Karpas-422 (cell line): ENCODE data around the gene EBPL. TPM values are rescaled to one million over a fixed set of nuclear protein-coding genes. Genes with fewer than 3 reads are reported as not detected.
"Not testable (repeated sequence)": the region's sequence is repeated elsewhere in the genome, so short reads cannot be mapped to it uniquely, and the experiment has no call there.

Experiments
- DNase-seq: peaks from one replicate; pipeline ENCODE4 v3.0.0-alpha.2; 2015
- H2AFZ ChIP-seq: fragments of 200-600 bp; sonication (generic); 2 replicates; pipeline ENCODE4 v1.6.1; 2014; ENCODE audit warnings: antibody characterized with exemption, low read length, mixed read lengths
- H3K27ac ChIP-seq: fragments of 200-600 bp; sonication (generic); 2 replicates; pipeline ENCODE4 v1.5.1; 2014; ENCODE audit warnings: mild to moderate bottlenecking, low read length, moderate library complexity
- H3K27me3 ChIP-seq: fragments of 200-600 bp; sonication (generic); 2 replicates; pipeline ENCODE4 v1.6.1; 2014; ENCODE audit warnings: low read length, mixed read lengths
- H3K36me3 ChIP-seq: fragments of 200-600 bp; sonication (generic); 2 replicates; pipeline ENCODE4 v1.6.1; 2014; ENCODE audit warnings: low read length, mixed read lengths; ENCODE audit not compliant: insufficient read depth
- H3K4me1 ChIP-seq: fragments of 200-600 bp; sonication (generic); 2 replicates; pipeline ENCODE4 v1.6.1; 2014; ENCODE audit warnings: mild to moderate bottlenecking, low read length, mixed read lengths
- H3K4me2 ChIP-seq: fragments of 200-600 bp; sonication (generic); 2 replicates; pipeline ENCODE4 v1.6.1; 2014; ENCODE audit warnings: low read length, low read depth, mild to moderate bottlenecking; ENCODE audit not compliant: poor library complexity, severe bottlenecking
- H3K4me3 ChIP-seq: fragments of 200-600 bp; sonication (generic); 2 replicates; pipeline ENCODE4 v1.5.1; 2014; ENCODE audit warnings: mild to moderate bottlenecking, antibody characterized with exemption, low read length, mixed read lengths
- H3K79me2 ChIP-seq: fragments of 200-600 bp; sonication (generic); 2 replicates; pipeline ENCODE4 v1.6.1; 2014; ENCODE audit warnings: mild to moderate bottlenecking, low read length, mixed read lengths
- H3K9ac ChIP-seq: fragments of 200-600 bp; sonication (generic); 2 replicates; pipeline ENCODE4 v1.6.0; 2014; ENCODE audit warnings: low read length
- H3K9me2 ChIP-seq: fragments of 200-600 bp; sonication (generic), shearing (Covaris generic); replicated peaks from 2 replicates; pipeline ENCODE4 v1.6.0; 2014; ENCODE audit warnings: mild to moderate bottlenecking, low read length, moderate library complexity; ENCODE audit not compliant: insufficient read depth
- H3K9me3 ChIP-seq: fragments of 300-700, 200-600 bp; sonication (generic); 2 replicates; pipeline ENCODE4 v1.6.1; 2014; ENCODE audit warnings: low read length, mixed read lengths
- H4K20me1 ChIP-seq: fragments of 200-600 bp; sonication (generic); 2 replicates; pipeline ENCODE4 v1.6.1; 2014; ENCODE audit warnings: mild to moderate bottlenecking, antibody characterized with exemption, low read length, low read depth; ENCODE audit not compliant: insufficient read depth
- total RNA-seq: library from RNA; depleted of rRNA; stranded (reverse); fragments of >200 nt; shearing (Covaris generic); gene quantifications from 2 replicates; pipeline ENCODE4 v1.2.3, GENCODE V29; 2014; ENCODE audit warnings: low replicate concordance

EBPL gene
- total RNA-seq, 1 experiment from 2014 or later, result 175 TPM

DNA sequence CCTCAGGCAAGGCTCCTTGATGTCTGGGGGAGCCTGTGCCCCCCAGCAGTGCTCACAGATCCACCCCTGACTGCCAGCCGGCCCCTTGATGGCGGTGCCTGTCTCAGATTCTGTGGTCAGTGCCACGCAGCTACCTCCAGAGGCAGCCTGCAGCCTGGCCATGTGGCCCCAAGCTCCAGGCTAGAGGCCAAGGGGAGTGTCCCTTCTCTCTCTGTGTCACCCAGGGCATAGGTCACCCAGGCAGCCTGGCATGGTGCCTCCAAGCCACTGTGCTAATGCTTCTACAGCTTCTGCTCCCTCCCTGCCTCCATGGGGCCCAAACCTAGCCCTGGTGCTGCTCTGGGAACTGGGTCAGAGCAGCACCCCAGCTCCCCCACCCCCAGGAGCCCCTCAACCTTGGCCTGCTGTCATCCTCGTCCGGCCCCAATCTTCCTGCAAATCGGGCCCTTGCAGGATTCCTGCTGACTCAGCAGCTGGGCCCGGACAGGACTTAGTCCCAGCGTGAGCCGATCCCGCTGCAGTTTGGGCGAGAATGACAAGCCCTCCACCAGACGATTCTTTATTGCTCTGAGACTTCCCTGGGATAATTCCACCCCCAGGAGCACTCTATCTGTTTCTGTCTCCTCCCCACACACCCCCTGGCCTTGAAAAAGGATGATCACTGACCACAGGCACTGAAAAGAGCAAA, 65.8 kb downstream of the EBPL start:
- no peak overlapping the region for H2AFZ ChIP-seq

DNA sequence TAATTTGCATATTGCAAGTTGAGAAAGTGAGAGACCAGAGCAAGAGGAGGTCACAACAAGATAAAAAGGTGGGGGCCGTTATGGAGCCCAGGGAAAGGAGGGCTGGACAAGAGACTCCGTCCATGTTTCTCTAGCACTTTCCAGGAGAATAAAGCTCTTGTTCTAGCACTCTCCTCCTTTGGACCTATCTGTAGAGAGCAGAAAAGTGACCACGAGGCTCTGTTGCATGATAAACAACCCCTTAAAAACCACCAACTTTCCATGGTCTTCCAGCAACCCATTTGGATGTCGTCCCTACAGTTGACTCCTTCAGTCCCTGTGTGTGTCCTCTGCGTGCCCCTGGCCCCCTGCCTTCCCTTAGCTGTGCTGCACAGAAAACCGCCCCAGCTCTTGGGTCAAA, 67.1 kb downstream of the EBPL start:
- Histone ChIP-seq H3K9ac (no peak overlapping the region), H3K9me2 (no peaks in the 10 kb centered on the region), H3K4me1 (peaks cover 23% of the 10 kb centered on the region), H3K27ac (no peak overlapping the region), H3K9me3 (no peaks in the 10 kb centered on the region), H3K79me2 (peaks cover 14% of the 10 kb centered on the region), H3K36me3 (no peaks in the 10 kb centered on the region), H3K27me3 (no peaks in the 10 kb centered on the region), H4K20me1 (no peaks in the 10 kb centered on the region), H3K4me3 (no peak overlapping the region), H3K4me2 (no peak overlapping the region), H2AFZ (no peak overlapping the region)
- DNase-seq, result no peak

More for the DNA sequence above, 65.8 kb downstream of the EBPL start:
- Histone ChIP-seq H3K9me2 (no peaks in the 10 kb centered on the region), H3K9me3 (no peaks in the 10 kb centered on the region), H3K4me1 (peaks cover 19% of the 10 kb centered on the region), H3K79me2 (peaks cover 27% of the 10 kb centered on the region), H3K27me3 (no peaks in the 10 kb centered on the region), H3K4me2 (no peak overlapping the region), H3K4me3 (no peak overlapping the region), H4K20me1 (no peaks in the 10 kb centered on the region), H3K36me3 (peaks cover 4% of the 10 kb centered on the region; the same call in 1 of the 2 replicates), H3K27ac (no peak overlapping the region), H3K9ac (no peak overlapping the region)
- no peak for DNase-seq

DNA sequence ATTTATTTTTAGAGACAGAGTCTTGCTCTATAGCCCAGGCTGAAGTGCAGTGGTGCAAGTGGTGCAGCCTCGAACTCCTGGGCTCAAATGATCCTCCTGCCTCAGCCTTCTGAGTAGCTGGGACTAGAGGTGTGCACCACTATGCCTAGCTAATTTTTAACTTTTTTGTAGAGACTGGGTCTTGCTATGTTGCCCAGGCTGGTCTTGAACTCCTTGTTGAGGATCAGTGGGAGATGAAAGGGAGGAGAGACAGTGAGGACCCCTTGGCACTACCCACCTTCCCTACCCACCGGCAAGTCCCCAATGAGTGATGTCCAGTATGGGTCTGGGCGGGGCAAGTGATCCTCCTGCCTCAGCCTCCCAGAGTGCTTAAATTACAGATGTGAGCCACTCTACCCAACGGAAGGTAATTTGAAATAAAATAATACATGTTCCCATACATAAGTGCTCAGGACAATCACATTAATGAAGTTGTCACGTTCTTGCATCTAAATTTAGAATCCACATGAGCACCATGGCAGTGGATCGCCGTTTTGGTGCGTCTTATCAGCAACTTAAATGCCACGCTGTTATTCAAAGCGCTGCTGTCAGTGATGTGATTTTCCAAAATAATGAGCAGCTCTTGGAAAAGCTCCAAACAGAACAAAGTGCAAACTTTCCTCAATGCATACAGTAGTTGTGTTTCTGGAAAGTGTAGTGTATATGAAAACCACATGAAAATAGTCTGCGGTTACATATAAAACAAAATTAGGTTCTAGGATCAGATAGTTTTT, 68.9 kb downstream of the EBPL start:
- Histone ChIP-seq H3K4me3 (no peak overlapping the region), H4K20me1 (no peaks in the 10 kb centered on the region), H3K4me1 (peaks cover 10% of the 10 kb centered on the region), H3K27ac (no peak overlapping the region), H3K9me3 (no peaks in the 10 kb centered on the region), H3K9me2 (no peaks in the 10 kb centered on the region), H3K36me3 (no peaks in the 10 kb centered on the region), H3K4me2 (no peak overlapping the region), H3K9ac (no peak overlapping the region), H3K79me2 (no peaks in the 10 kb centered on the region), H2AFZ (no peak overlapping the region), H3K27me3 (no peaks in the 10 kb centered on the region)
- no peak for DNase-seq

DNA sequence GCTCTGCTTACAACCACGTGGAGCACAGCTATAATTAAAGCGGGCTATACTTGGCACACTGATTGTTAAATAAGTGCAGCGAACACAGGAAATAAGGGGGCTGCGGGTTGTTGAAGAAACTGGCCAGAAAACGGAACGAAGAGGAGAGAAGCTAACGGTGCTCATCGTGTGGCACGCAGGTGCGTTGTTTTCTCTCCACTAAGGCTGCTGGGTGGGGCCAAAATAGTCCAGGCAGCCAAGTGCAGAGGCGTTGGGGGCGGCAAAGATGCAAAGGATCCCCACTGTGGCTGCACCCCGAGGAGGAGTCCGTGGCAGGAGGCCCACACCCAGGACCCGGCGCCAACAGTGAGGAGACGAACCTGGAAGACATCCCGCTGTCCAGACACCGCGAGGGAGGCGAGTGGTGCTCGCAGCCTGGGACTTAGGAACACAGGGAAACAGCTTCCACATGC, 71.1 kb downstream of the EBPL start:
- Histone ChIP-seq H3K4me3 (peak overlapping the region; percentile 67), H3K9ac (peak overlapping the region; percentile 67)
- DNase-seq, result peak; percentile 81

DNA sequence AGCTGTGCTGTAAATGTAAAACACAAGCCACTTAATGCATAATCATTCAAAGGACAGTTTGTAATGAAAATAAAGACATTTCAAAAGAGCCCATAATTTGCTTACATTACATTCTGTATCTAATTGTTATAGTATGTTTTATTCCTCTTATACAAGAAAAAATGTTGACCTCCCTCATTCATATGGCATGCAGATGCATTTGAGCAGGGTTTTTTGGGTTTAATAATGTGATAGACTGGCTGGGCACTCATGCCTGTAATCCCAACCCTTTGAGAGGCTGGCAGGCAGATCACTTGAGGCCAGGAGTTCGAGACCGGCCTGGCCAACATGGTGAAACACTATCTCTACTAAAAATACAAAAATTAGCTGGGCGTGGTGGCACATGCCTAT, 74.6 kb downstream of the EBPL start:
- H3K9me2 ChIP-seq, result no peaks in the 10 kb centered on the region
- peaks cover 10% of the 10 kb centered on the region for H3K4me1 ChIP-seq
- no peak overlapping the region for H3K4me2 ChIP-seq
- H3K27ac ChIP-seq, result no peak overlapping the region
- no peaks in the 10 kb centered on the region for H3K36me3 ChIP-seq
- DNase-seq, result no peak
- H3K27me3 ChIP-seq, result no peaks in the 10 kb centered on the region
- H3K9ac ChIP-seq, result no peak overlapping the region
- no peak overlapping the region for H2AFZ ChIP-seq
- no peaks in the 10 kb centered on the region for H3K79me2 ChIP-seq
- no peaks in the 10 kb centered on the region for H3K9me3 ChIP-seq
- no peaks in the 10 kb centered on the region for H4K20me1 ChIP-seq
- no peak overlapping the region for H3K4me3 ChIP-seq

More for the DNA sequence above, 71.1 kb downstream of the EBPL start:
- Histone ChIP-seq H3K27ac (no peak overlapping the region), H3K79me2 (no peaks in the 10 kb centered on the region), H3K27me3 (no peaks in the 10 kb centered on the region), H3K9me3 (no peaks in the 10 kb centered on the region), H3K4me2 (peak overlapping the region; percentile 74), H3K36me3 (no peaks in the 10 kb centered on the region), H3K9me2 (no peaks in the 10 kb centered on the region), H2AFZ (peak overlapping the region; percentile 100), H3K4me1 (peaks cover 10% of the 10 kb centered on the region), H4K20me1 (no peaks in the 10 kb centered on the region)

DNA sequence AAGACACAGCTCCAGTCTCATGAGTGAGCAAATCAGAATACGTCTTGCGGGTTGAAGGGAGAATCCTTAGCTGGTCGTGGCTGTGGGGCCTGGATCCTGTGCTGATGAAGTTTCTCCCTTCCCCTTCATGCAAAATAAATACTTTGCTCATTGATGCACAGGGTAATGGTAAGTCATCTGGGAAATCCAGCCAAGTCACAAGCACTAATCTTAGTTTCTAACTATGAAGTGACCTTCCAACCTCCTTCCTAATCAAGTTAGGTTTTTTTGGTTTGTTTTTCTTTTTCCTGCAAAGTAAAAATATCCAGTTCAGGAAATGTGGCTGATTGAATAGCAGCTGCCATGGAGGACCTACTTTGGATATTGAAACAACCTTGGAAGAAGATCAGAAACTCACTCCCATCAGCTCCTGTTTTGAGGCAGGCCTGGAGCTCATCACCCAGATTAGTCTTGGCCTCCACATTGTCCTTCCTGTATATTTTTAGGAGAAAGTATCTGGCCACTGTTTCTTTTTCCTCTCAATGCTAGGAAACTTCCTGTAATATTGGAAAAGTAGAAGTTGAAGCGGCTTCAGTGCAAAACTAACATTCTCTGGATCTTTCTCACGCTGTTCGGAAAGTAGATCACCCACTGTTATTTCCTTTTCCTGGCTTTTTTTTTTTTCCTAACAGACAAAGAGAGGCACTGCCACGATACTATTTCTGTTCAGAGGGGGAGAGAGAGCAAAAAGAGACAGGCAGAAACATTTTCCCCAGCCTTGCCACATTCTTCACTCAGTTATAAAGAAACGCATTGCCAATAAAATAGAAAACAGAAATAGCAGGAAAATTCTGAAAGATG, 75.2 kb downstream of the EBPL start:
- no peaks in the 10 kb centered on the region for H3K9me2 ChIP-seq
- H3K9ac ChIP-seq, result no peak overlapping the region
- DNase-seq, result no peak
- H3K4me3 ChIP-seq, result no peak overlapping the region
- no peaks in the 10 kb centered on the region for H3K79me2 ChIP-seq
- H2AFZ ChIP-seq, result no peak overlapping the region
- H3K4me1 ChIP-seq, result peaks cover 10% of the 10 kb centered on the region
- H3K27me3 ChIP-seq, result no peaks in the 10 kb centered on the region
- no peaks in the 10 kb centered on the region for H3K36me3 ChIP-seq
- no peak overlapping the region for H3K27ac ChIP-seq
- H4K20me1 ChIP-seq, result no peaks in the 10 kb centered on the region
- H3K9me3 ChIP-seq, result no peaks in the 10 kb centered on the region
- H3K4me2 ChIP-seq, result no peak overlapping the region

DNA sequence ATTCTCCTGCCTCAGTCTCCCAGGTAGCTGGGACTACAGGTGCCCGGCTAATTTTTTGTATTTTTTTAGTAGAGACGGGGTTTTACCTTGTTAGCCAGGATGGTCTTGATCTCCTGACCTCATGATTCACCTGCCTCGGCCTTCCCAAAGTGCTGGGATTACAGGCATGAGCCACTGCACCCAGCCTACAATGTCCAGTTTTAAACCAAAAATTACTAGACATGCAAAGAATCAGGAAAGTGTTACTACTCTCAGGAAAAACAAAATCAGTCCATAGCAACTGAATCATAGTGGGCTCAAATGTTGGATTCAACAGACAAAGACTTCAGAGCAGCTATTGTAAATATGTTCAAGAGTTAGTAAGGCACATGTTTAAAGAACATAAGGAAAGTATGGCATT, 79.2 kb downstream of the EBPL start:
- not testable (repeated sequence) for DNase-seq, H3K27ac ChIP-seq, H3K9me2 ChIP-seq, H2AFZ ChIP-seq, H3K79me2 ChIP-seq, H3K9me3 ChIP-seq, H3K9ac ChIP-seq, H3K27me3 ChIP-seq, H3K36me3 ChIP-seq, H3K4me3 ChIP-seq, H3K4me2 ChIP-seq, H4K20me1 ChIP-seq
- H3K4me1 ChIP-seq, result peaks cover 23% of the 10 kb centered on the region
